Caki2 (cell line): ENCODE data around the gene CASQ2. TPM values are rescaled to one million over a fixed set of nuclear protein-coding genes. Genes with fewer than 3 reads are reported as not detected.

Experiments
- DNase-seq: peaks from one replicate; pipeline ENCODE4 v3.0.0-alpha.2; 2015; ENCODE audit warnings: low read depth
- in situ Hi-C: cut with HindIII; loops from 2 replicates; pipeline ENCODE4 v1.10.0; 2016; ENCODE audit warnings: low sequenced_read_pairs, low pct_unique_long_range_greater_than_20kb, mixed read lengths
- total RNA-seq: library from RNA; depleted of rRNA; stranded (reverse); fragments of >200 nt; shearing (Covaris generic); gene quantifications from 2 replicates; pipeline ENCODE4 v1.2.3, GENCODE V29; 2014; ENCODE audit warnings: low replicate concordance; rRNA removed

CASQ2 gene
- not detected in 2 replicates for total RNA-seq

DNA sequence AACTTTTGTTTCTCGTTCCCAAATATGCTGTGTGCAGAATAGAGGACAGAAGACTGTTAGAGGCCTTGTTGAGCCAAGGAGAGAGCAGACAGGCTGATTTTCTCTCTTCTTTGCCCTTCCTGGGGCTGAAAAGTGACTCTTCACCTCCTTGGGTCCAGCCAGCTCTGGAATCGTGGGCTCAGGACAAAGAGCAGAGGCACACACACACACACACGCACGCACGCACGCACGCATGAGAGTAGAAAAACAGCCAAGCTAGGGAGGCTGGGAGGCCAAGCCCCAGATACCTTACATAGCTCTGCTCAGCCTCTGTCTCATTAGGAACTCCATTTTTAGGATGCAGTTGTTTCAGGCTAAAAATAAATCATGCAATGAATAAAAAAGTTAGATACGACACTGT, at the start of gene CASQ2:
CASQ2 (minus strand) TSS at position 166 of the 400 bp plus-strand sequence. CDS start 173 bp downstream, outside the sequence.
- in situ Hi-C loops: no loop called here
- DNase-seq: no peak

DNA sequence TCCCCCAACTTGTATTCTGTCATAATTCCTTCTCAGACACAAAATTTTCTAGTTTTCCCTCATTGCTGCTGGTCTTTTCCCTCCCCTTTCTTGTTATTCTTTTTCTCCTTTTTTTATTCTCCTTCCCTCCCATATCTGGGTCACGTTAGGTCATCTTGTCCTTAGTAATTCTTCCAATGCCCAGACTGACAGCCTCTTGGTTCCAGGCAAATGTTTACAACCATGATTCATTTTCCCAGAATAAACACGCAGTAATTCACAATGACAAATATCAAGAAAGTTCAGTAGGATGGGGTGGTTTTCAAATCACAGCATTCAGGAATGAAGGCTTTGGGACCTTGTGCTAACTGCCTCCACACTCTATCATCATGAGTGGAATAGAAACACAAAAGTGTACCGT, 47.2 kb upstream of the CASQ2 start:
- in situ Hi-C loops: no loop called here
- DNase-seq: no peak

DNA sequence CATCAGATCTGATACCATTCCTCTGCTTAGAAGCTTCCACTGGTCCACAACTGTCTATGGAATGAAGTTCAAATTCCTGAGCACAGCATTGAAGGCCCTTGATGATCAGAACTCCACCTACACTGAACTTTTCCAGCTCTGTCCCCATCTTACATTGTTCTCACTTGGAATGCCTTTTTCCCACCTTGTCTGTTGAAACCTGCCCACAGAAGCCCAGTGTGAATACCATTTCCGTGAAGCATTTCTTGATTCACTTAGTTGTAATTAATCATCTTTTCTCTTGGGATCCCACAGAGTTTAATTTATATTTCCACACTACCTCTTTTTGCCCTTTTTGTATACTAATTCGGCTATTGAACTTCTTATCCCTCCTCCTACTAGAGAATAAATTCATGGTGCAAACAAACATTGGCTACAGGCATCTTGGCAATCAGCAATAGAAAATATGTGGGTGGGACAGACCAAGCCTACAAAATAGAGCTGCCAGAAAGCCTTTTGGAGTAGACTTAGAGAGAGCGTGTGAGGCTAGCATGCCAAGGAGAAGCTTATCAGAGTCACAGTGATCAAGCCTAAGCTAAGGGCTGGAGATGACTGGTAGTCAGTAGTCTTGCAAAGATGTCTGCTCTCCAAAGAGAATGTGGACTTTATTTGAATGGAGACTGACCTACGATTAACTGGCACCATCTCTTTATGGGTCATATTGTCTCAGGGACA, 46.3 kb upstream of the CASQ2 start:
- in situ Hi-C loops: no loop called here
- no peak for DNase-seq

DNA sequence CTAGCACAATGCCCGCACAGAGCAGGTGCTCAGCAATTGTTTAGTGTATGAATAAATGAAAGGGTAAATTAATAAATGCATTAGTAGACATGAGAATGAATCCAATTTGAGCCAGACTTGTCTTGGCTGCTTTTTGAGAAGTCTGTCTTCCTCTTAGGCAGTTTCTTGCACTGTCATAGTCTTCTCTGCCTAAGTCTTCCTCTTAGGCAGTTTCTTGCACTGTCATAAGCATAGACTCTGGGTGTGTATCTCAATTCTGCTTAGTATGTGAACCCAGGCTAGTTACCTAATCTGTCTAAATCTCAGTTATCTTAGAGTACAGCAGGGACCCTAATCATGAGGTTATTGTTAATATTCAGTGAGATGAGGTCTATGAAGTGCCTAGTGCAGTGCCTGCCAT, 45.2 kb upstream of the CASQ2 start:
- in situ Hi-C loops: no loop called here
- no peak for DNase-seq

GRCh38 chr1:115811140-115811828, 42.8 kb upstream of the CASQ2 start:
- no peak for DNase-seq
- in situ Hi-C loops: no loop called here

DNA sequence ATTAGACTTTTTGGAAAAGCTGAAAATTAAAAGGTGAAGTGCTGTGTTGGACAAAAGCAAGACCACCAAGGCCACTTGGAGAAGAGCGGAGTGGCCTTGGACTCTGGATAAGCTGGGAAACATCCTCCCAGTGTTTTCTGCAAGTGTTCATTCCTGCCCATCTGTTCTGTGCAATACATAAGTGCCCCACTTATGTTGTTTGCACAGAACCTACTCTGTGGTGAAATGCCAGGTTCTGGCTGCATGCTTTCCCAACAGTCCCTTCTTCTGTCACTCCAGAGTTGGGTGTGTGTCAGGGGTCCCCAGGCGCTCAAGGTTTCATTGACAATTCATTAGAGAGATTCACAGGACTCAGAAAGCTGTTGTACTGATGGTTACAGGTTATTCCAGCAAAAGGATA, 42.1 kb upstream of the CASQ2 start:
- in situ Hi-C loops: no loop called here
- no peak for DNase-seq

- no peak for DNase-seq
- in situ Hi-C loops: no loop called here
Observed at GRCh38 chr1:115809847-115810246, 41.3 kb upstream of the CASQ2 start.

GRCh38 chr1:115809076-115809475, 40.6 kb upstream of the CASQ2 start:
- in situ Hi-C loops: no loop called here
- DNase-seq: no peak

GRCh38 chr1:115807723-115808122, 39.2 kb upstream of the CASQ2 start:
- DNase-seq: peak; percentile 28
- in situ Hi-C loops: no loop called here

DNA sequence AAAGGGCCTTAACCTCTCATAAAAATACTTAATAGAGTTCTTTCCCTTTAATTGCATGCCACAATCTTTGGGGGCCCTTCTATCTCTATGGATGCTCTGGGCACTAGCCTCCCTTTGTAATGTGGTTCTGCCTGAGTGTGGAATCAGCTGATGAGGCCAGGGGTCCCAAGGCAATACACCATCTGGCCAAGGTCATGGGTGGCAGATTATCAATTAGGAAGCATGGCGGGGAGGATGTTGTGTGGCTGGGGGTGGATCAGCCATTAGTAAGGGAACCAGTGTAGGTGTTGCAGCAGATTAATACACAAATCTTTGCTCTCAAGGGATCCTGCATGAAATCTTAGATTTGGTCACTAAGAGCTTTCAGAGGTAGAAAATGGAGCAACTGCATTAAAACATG, 37.1 kb upstream of the CASQ2 start:
- in situ Hi-C loops: no loop called here
- no peak for DNase-seq

DNA sequence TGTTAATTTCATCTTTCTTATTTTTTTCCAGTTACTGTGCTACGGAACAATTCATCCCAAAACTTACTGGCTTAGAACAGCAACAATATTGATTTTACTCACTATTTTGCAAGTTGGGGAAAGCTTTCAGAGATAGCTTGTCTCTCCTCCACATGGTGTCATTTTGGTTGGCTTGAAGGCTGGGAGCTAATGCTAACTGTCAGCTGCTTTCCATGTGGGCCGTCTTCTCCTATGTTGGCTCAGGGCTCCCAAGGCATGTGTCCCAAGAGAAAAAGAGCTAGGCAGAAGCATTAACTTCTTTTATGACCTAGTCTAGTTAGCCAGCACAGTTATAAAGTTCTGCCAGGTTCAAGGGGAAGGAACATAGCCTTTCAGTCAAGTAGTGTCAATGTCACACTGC, 33.9 kb upstream of the CASQ2 start:
- in situ Hi-C loops: no loop called here
- DNase-seq: no peak

DNA sequence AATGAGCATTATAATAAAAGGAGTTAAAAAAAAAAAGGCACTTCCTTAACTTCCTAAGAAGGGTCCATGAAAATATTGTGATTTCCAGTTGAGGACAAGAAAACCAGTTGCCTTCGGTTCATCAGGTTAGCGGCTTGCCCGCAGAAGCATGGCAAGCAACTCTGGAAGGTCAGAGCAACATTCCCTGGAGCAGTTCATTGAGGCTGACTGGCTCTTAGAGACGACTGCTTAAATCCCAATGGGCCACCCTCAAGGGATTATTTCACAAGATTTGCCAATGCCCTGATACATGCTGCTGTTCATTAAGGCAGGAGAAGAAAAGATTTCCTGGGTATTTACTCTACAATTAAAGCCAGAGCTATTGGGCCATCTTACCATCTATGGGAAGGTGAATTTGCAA, 29.0 kb upstream of the CASQ2 start:
- in situ Hi-C loops: no loop called here
- DNase-seq: no peak

GRCh38 chr1:115796897-115797296, 28.4 kb upstream of the CASQ2 start:
- no peak for DNase-seq
- in situ Hi-C loops: no loop called here

- in situ Hi-C loops: no loop called here
- DNase-seq: no peak
Observed at GRCh38 chr1:115796036-115796435, 27.5 kb upstream of the CASQ2 start.

DNA sequence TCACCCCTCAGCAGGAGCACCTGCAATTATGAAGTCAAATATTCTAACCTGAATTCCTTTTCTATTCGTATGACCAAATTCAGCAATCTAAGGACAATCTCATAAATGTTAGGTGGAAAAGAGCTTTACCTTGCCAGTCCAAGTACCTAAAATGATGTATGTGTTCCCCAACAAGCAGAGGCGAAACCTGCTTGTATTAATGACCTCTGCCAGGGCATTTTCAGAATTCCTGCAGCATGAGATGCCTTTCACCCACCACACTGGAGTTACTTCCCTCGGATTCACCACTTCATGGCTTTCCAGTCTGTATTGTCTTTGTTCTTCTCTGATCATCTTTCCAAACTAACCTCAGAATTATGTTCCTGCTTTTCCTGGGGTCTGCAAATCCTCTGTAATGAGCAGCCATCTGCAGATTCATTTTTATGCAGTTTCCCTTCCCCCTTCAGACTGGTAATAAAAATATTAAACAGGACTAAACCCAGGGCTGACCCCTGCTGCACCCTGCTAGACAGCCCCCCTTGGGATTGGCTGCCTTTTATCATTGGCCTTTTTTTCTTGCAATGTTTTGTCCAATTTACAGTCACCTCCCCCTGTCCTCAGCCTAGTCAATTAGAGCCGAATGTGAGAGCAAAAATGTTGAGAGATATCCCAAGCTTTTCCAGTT, 26.6 kb upstream of the CASQ2 start:
- in situ Hi-C loops: no loop called here
- no peak for DNase-seq

DNA sequence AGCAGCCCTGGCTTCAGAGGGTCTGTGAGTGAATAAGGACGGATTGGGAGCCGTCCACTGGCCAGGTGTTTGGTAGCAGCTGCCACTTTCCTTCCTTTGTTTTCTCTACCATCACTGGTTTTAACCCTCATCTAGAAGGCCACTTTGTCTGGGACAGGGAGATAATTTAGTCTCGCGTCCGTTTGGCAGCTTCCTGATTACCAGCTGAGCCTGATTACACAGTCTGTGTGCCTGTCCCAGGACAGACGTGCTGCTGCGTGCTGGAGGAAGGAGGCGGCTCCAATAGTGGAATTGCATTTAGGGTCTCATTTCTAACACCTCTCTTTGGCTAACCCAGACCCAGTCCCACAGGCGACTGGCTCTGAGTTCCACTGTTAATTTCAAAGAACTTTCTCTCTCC, 24.6 kb upstream of the CASQ2 start:
- no peak for DNase-seq
- in situ Hi-C loops: no loop called here

DNA sequence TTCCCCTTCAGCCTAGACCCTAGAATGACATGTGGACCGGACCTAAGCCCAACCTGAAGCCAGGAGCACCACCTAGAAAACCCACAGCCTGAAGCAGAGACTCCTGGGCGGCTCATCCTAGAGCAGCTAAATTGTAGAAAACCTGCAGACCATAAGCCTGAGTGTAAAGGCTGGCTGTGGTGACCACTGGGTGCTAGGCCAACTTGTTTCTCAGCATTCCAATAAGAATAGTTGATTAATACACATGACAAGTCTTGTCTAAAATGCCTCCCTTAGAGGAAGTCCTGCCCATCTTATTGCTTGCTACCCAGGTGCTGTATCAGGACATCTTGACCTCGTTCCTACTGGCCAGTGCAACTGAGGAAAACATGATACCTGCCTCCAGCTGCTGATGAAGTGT, 23.3 kb upstream of the CASQ2 start:
- in situ Hi-C loops: no loop called here
- DNase-seq: no peak

GRCh38 chr1:115790846-115791245, 22.3 kb upstream of the CASQ2 start:
- in situ Hi-C loops: no loop called here
- DNase-seq: no peak

- in situ Hi-C loops: no loop called here
- DNase-seq: no peak
Observed at GRCh38 chr1:115790356-115790755, 21.8 kb upstream of the CASQ2 start.
